Liver (tissue), 9 donors: ENCODE data around the gene SEC24C. TPM values are rescaled to one million over a fixed set of nuclear protein-coding genes. Genes with fewer than 3 reads are reported as not detected.

Source experiments
- DNase-seq: peaks from one replicate; pipeline ENCODE4 v3.0.0-alpha.2; 2017; ENCODE audit warnings: low spot score
- H3K27ac ChIP-seq, 2 donors: one replicate each; pipeline ENCODE4 v1.7.0; 2013; ENCODE audit warnings: inconsistent platforms in 2 of 2, low read length in 2 of 2, control low read depth in 1 of 2, low read depth in 1 of 2, mild to moderate bottlenecking in 1 of 2
- H3K27me3 ChIP-seq, 4 donors: one replicate each; pipeline versions ENCODE4 v1.6.1 to v1.7.0; 2013; ENCODE audit warnings: low read length in 3 of 4, inconsistent platforms in 1 of 4, mild to moderate bottlenecking in 1 of 4, moderate library complexity in 1 of 4; ENCODE audit not compliant: control insufficient read depth in 4 of 4, insufficient read depth in 4 of 4
- H3K36me3 ChIP-seq, 4 donors: one replicate each; pipeline versions ENCODE4 v1.6.1 to v1.7.0; 2013; ENCODE audit warnings: low read length in 3 of 4, mild to moderate bottlenecking in 3 of 4, low read depth in 1 of 4, moderate library complexity in 1 of 4; ENCODE audit not compliant: control insufficient read depth in 4 of 4, insufficient read depth in 3 of 4
- H3K4me1 ChIP-seq, 4 donors: one replicate each; pipeline versions ENCODE4 v1.6.1 to v1.7.0; 2013; ENCODE audit warnings: low read length in 3 of 4, mild to moderate bottlenecking in 3 of 4, moderate library complexity in 1 of 4; ENCODE audit not compliant: control insufficient read depth in 4 of 4, insufficient read depth in 4 of 4
- H3K4me3 ChIP-seq, 3 donors: one replicate each; pipeline versions ENCODE4 v1.6.1 to v1.7.0; 2013; ENCODE audit warnings: low read length in 3 of 3, control low read depth in 1 of 3, low read depth in 1 of 3, mild to moderate bottlenecking in 1 of 3
- H3K9ac ChIP-seq, 2 donors: one replicate each; pipeline ENCODE4 v1.7.0; 2013; ENCODE audit warnings: low read length in 2 of 2, mild to moderate bottlenecking in 2 of 2, moderate library complexity in 2 of 2, control low read depth in 1 of 2, low read depth in 1 of 2
- H3K9me3 ChIP-seq, 4 donors: one replicate each; pipeline versions ENCODE4 v1.6.1 to v1.7.0; 2013; ENCODE audit warnings: low read length in 3 of 4; ENCODE audit not compliant: control insufficient read depth in 4 of 4
- ATF3 ChIP-seq: IDR thresholded peaks from 2 replicates; pipeline ENCODE4 v1.6.1; 2016; ENCODE audit warnings: antibody characterized with exemption
- EGR1 ChIP-seq, 2 donors: IDR thresholded peaks; 2 replicates each; pipeline ENCODE4 v1.6.1; 2016 to 2018; ENCODE audit warnings: antibody characterized with exemption in 2 of 2, low read depth in 2 of 2
- FOXA1 ChIP-seq: IDR thresholded peaks from 2 replicates; pipeline ENCODE4 v1.6.1; 2016; ENCODE audit warnings: antibody characterized with exemption
- FOXA2 ChIP-seq: IDR thresholded peaks from 2 replicates; pipeline ENCODE4 v1.6.1; 2016; ENCODE audit warnings: antibody characterized with exemption
- GABPA ChIP-seq, 2 donors: IDR thresholded peaks in 1 of 2; conservative IDR thresholded peaks in 1 of 2; 2 replicates each; pipeline ENCODE4 v1.6.1; 2016; ENCODE audit warnings: antibody characterized with exemption in 2 of 2, mild to moderate bottlenecking in 1 of 2, moderate library complexity in 1 of 2
- HNF4A ChIP-seq, 2 donors: conservative IDR thresholded peaks; 2 replicates each; pipeline ENCODE4 v1.6.1; 2016; ENCODE audit warnings: antibody characterized with exemption in 2 of 2, mild to moderate bottlenecking in 2 of 2
- HNF4G ChIP-seq: IDR thresholded peaks from 2 replicates; pipeline ENCODE4 v1.6.1; 2016; ENCODE audit warnings: antibody characterized with exemption
- NR2F2 ChIP-seq: IDR thresholded peaks from 2 replicates; pipeline ENCODE4 v1.6.1; 2016; ENCODE audit warnings: antibody characterized with exemption
- RXRA ChIP-seq, 2 donors: IDR thresholded peaks; 2 replicates each; pipeline ENCODE4 v1.6.1; 2017 to 2018; ENCODE audit warnings: antibody characterized with exemption in 2 of 2, mild to moderate bottlenecking in 1 of 2
- SP1 ChIP-seq: IDR thresholded peaks from 2 replicates; pipeline ENCODE4 v1.6.1; 2018; ENCODE audit warnings: antibody characterized with exemption, mild to moderate bottlenecking
- YY1 ChIP-seq: IDR thresholded peaks from 2 replicates; pipeline ENCODE4 v1.6.1; 2016; ENCODE audit warnings: antibody characterized with exemption, mild to moderate bottlenecking
- WGBS: extraction: QIAGEN DNeasy Blood & Tissue Kit; methylation state at CpG from one replicate; pipeline ENCODE4 v1.1.7; 2013; 5-methylcytosine and 5-hydroxymethylcytosine counted together
- polyA plus RNA-seq, 2 donors: library from polyadenylated mRNA; stranded (reverse) in 1 of 2; unstranded in 1 of 2; fragments of 200-250 nt in 1 of 2; fragments of >200 nt in 1 of 2; fragmentation: Nextera tagmentation in 1 of 2; extraction: Ambion mirVana in 1 of 2; gene quantifications; one replicate each; pipeline versions ENCODE4 v1.2.1 to v1.2.3, GENCODE V29; 2013 to 2015
- total RNA-seq, 2 donors: library from RNA; depleted of rRNA; stranded (reverse); fragments of >200 nt; gene quantifications; one replicate each; pipeline ENCODE4 v1.2.3, GENCODE V29; 2014
- TF ChIP-seq, protein P1 (sequence below): fragments of 150-350 bp; IDR thresholded peaks from 2 replicates; pipeline ENCODE4 v1.5.1; 2017; ENCODE audit warnings: improper control_type of control experiment, low read depth, low read length; ENCODE audit not compliant: missing input control
- TF ChIP-seq, protein P2 (sequence below): IDR thresholded peaks from 2 replicates; pipeline ENCODE4 v1.6.1; 2016; ENCODE audit warnings: antibody characterized with exemption
- TF ChIP-seq, protein P3 (sequence below): IDR thresholded peaks from 2 replicates; pipeline ENCODE4 v1.6.1; 2016; ENCODE audit warnings: antibody characterized with exemption
- TF ChIP-seq, protein P4 (sequence below): IDR thresholded peaks from 2 replicates; pipeline ENCODE4 v1.6.1; 2016; ENCODE audit warnings: antibody characterized with exemption, mild to moderate bottlenecking
- donor health status: healthy.
- donor health status: healthy.
- donor health status: healthy.
- donor health status: healthy.
- donor health status: healthy.

SEC24C gene
- total and polyA plus RNA-seq, 4 donors, result 15.0 to 48.1 (median 40.9) TPM

DNA sequence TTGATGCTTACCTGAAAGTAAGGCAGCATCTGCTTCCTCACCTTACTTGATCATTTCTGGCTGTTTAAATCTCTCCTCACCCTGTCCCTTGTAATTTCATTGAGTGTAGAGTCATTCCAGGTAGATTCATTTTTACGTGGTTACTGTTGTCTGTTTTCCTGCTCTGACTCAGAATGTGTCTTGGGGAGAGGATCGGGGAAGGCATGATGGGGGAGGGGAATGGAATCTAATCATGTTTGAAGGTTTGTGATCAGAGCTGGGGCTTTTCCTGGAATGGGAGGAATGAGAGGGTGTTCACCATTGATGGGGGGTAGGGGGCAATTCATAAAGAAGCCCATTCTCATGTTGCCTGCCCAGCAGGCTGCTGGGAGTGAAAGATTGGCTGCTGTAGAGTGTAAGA lies 18.7 kb downstream of the SEC24C start (continued):
- TF ChIP-seq NR2F2 (no peak), FOXA1 (no peak), HNF4G (no peak), HNF4A (conservative IDR thresholded peaks at IDR 0.05) (no peak)
- TF ChIP-seq, protein P1, sequence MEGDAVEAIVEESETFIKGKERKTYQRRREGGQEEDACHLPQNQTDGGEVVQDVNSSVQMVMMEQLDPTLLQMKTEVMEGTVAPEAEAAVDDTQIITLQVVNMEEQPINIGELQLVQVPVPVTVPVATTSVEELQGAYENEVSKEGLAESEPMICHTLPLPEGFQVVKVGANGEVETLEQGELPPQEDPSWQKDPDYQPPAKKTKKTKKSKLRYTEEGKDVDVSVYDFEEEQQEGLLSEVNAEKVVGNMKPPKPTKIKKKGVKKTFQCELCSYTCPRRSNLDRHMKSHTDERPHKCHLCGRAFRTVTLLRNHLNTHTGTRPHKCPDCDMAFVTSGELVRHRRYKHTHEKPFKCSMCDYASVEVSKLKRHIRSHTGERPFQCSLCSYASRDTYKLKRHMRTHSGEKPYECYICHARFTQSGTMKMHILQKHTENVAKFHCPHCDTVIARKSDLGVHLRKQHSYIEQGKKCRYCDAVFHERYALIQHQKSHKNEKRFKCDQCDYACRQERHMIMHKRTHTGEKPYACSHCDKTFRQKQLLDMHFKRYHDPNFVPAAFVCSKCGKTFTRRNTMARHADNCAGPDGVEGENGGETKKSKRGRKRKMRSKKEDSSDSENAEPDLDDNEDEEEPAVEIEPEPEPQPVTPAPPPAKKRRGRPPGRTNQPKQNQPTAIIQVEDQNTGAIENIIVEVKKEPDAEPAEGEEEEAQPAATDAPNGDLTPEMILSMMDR, result no peak

- Histone ChIP-seq H3K9ac (no peak overlapping the region), H3K27me3 (no peaks in the 10 kb centered on the region), H3K9me3 (no peaks in the 10 kb centered on the region), H3K36me3 (peaks cover 30 to 92% (median 72%) of the 10 kb centered on the region in 4 donors), H3K27ac (no peak overlapping the region), H3K4me3 (no peak overlapping the region), H3K4me1 (no peaks in the 10 kb centered on the region)
- WGBS, result 89% methylated on average over 2 of the region's 2 CpGs
- no peak for DNase-seq
- TF ChIP-seq RXRA (IDR thresholded peaks at IDR 0.05) (no peak), ATF3 (no peak), FOXA2 (no peak), FOXA1 (no peak), HNF4G (no peak), SP1 (no peak), GABPA (IDR thresholded peaks at IDR 0.05 in 1 of 2, conservative IDR thresholded peaks at IDR 0.05 in 1 of 2) (no peak)
- TF ChIP-seq, protein P2, sequence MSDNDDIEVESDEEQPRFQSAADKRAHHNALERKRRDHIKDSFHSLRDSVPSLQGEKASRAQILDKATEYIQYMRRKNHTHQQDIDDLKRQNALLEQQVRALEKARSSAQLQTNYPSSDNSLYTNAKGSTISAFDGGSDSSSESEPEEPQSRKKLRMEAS, result no peak
- TF ChIP-seq, protein P3, sequence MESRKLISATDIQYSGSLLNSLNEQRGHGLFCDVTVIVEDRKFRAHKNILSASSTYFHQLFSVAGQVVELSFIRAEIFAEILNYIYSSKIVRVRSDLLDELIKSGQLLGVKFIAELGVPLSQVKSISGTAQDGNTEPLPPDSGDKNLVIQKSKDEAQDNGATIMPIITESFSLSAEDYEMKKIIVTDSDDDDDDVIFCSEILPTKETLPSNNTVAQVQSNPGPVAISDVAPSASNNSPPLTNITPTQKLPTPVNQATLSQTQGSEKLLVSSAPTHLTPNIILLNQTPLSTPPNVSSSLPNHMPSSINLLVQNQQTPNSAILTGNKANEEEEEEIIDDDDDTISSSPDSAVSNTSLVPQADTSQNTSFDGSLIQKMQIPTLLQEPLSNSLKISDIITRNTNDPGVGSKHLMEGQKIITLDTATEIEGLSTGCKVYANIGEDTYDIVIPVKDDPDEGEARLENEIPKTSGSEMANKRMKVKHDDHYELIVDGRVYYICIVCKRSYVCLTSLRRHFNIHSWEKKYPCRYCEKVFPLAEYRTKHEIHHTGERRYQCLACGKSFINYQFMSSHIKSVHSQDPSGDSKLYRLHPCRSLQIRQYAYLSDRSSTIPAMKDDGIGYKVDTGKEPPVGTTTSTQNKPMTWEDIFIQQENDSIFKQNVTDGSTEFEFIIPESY, result no peak
- TF ChIP-seq, protein P4, sequence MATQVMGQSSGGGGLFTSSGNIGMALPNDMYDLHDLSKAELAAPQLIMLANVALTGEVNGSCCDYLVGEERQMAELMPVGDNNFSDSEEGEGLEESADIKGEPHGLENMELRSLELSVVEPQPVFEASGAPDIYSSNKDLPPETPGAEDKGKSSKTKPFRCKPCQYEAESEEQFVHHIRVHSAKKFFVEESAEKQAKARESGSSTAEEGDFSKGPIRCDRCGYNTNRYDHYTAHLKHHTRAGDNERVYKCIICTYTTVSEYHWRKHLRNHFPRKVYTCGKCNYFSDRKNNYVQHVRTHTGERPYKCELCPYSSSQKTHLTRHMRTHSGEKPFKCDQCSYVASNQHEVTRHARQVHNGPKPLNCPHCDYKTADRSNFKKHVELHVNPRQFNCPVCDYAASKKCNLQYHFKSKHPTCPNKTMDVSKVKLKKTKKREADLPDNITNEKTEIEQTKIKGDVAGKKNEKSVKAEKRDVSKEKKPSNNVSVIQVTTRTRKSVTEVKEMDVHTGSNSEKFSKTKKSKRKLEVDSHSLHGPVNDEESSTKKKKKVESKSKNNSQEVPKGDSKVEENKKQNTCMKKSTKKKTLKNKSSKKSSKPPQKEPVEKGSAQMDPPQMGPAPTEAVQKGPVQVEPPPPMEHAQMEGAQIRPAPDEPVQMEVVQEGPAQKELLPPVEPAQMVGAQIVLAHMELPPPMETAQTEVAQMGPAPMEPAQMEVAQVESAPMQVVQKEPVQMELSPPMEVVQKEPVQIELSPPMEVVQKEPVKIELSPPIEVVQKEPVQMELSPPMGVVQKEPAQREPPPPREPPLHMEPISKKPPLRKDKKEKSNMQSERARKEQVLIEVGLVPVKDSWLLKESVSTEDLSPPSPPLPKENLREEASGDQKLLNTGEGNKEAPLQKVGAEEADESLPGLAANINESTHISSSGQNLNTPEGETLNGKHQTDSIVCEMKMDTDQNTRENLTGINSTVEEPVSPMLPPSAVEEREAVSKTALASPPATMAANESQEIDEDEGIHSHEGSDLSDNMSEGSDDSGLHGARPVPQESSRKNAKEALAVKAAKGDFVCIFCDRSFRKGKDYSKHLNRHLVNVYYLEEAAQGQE, result no peak
Observed at GRCh38 chr10:73763343-73763742, 19.2 kb downstream of the SEC24C start.

DNA sequence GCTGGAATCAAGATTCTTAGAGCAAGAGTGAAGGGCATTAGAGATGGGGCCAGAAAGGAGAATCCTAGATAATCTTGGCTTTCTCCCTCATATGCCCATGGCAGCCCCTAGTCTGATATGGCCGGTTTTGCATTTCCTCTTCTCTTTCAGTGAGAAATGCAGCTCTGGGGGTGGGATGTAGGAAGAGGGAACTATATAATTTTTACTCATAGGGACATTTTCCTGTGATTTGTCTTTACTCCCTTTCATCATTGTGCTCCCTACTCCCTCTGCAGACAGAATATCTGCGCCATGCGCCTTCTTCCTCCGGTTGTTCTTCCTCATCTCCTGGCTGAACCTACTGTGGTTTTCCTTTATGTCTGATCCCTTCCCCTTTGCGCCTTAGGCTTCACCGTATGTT lies 20.9 kb downstream of the SEC24C start:
- Histone ChIP-seq H3K4me3 (no peak overlapping the region), H3K27ac (no peak overlapping the region), H3K27me3 (no peaks in the 10 kb centered on the region), H3K4me1 (no peaks in the 10 kb centered on the region), H3K9me3 (no peaks in the 10 kb centered on the region), H3K36me3 (peaks cover 35 to 94% (median 79%) of the 10 kb centered on the region in 4 donors), H3K9ac (no peak overlapping the region)
- DNase-seq, result no peak
- 91% methylated on average over 6 of the region's 6 CpGs for WGBS
- TF ChIP-seq FOXA1, result no peak
- TF ChIP-seq HNF4G, result no peak
- no peak for TF ChIP-seq RXRA (IDR thresholded peaks at IDR 0.05)
- no peak for TF ChIP-seq YY1
- no peak for TF ChIP-seq EGR1 (IDR thresholded peaks at IDR 0.05; ENCODE audit: low read depth in 2 of 2)
- TF ChIP-seq NR2F2, result no peak
- TF ChIP-seq SP1, result no peak
